A549 (cell line): ENCODE results near the gene TYK2.

Experiments
- CEBPB ChIP-seq, 2 experiments: fragments of >200 bp in 1 of 2; sonication (Bioruptor Twin) in 1 of 2; formaldehyde crosslinking in 1 of 2; IDR thresholded peaks; 2 replicates each; pipeline ENCODE4 v1.6.1; 2012 to 2016
- CTCF ChIP-seq: fragments of >200 bp; sonication (Bioruptor Twin); formaldehyde crosslinking; IDR thresholded peaks from 3 replicates; pipeline ENCODE4 v1.5.1; 2016
- EP300 ChIP-seq, 2 experiments: fragments of >200 bp; sonication (Bioruptor Twin); formaldehyde crosslinking; IDR thresholded peaks; 2 replicates in 1 of 2; 3 replicates in 1 of 2; pipeline ENCODE4 v1.6.1; 2016 to 2017
- JUNB ChIP-seq: fragments of >200 bp; sonication (Bioruptor Twin); formaldehyde crosslinking; IDR thresholded peaks from 2 replicates; pipeline ENCODE4 v1.6.1; 2016
- KDM1A ChIP-seq: fragments of 200-600 bp; sonication (generic); IDR thresholded peaks from 2 replicates; pipeline ENCODE4 v1.6.1; 2016; ENCODE audit warnings: low read depth, mild to moderate bottlenecking
- MAFK ChIP-seq: fragments of 450-650 bp; IDR thresholded peaks from 2 replicates; pipeline ENCODE4 v1.6.1; 2014; ENCODE audit not compliant: partially characterized antibody
- MYC ChIP-seq: IDR thresholded peaks from 2 replicates; pipeline ENCODE4 v1.6.1; 2012; ENCODE audit warnings: mild to moderate bottlenecking, inconsistent platforms, low read length, improper control_type of control experiment, borderline replicate concordance
- POLR2A ChIP-seq: IDR thresholded peaks from 2 replicates; pipeline ENCODE4 v1.6.1; 2012; ENCODE audit warnings: mild to moderate bottlenecking, low read length
- POLR2AphosphoS2 ChIP-seq: conservative IDR thresholded peaks from 2 replicates; pipeline ENCODE4 v1.6.1; 2012; ENCODE audit warnings: low read length, improper control_type of control experiment, inconsistent platforms
- USF2 ChIP-seq: fragments of 450-650 bp; IDR thresholded peaks from 2 replicates; pipeline ENCODE4 v1.6.1; 2014; ENCODE audit warnings: antibody characterized with exemption
- ZSCAN20 ChIP-seq: fragments of 250-450 bp; sonication (Bioruptor Pico); IDR thresholded peaks from 2 replicates; pipeline ENCODE4 v1.8.0; 2022; ENCODE audit warnings: mild to moderate bottlenecking, moderate library complexity

- no peak for TF ChIP-seq CTCF
- TF ChIP-seq EP300 (IDR thresholded peaks at IDR 0.05), result no peak
- no peak for TF ChIP-seq JUNB
- TF ChIP-seq POLR2AphosphoS2, result no peak
- TF ChIP-seq CEBPB (IDR thresholded peaks at IDR 0.05), result no peak
- TF ChIP-seq MYC, result no peak
- TF ChIP-seq ZSCAN20 (CRISPR knock-in tag), result no peak
- no peak for TF ChIP-seq MAFK
- TF ChIP-seq KDM1A, result no peak
- no peak for TF ChIP-seq USF2
- TF ChIP-seq POLR2A, result no peak
Observed at GRCh38 chr19:10407096-10407495, 26.7 kb upstream of the TYK2 start.
